ENCODE results near the gene HPCAL1. TPM values are rescaled to one million over a fixed set of nuclear protein-coding genes. Genes with fewer than 3 reads are reported as not detected.
A peak's percentile ranks its signal among the peaks of the same experiment; 100 is the strongest.

HPCAL1 gene
- total and polyA plus RNA-seq, 9 donors: 18.8 to 51.0 (median 30.1) TPM

DNA sequence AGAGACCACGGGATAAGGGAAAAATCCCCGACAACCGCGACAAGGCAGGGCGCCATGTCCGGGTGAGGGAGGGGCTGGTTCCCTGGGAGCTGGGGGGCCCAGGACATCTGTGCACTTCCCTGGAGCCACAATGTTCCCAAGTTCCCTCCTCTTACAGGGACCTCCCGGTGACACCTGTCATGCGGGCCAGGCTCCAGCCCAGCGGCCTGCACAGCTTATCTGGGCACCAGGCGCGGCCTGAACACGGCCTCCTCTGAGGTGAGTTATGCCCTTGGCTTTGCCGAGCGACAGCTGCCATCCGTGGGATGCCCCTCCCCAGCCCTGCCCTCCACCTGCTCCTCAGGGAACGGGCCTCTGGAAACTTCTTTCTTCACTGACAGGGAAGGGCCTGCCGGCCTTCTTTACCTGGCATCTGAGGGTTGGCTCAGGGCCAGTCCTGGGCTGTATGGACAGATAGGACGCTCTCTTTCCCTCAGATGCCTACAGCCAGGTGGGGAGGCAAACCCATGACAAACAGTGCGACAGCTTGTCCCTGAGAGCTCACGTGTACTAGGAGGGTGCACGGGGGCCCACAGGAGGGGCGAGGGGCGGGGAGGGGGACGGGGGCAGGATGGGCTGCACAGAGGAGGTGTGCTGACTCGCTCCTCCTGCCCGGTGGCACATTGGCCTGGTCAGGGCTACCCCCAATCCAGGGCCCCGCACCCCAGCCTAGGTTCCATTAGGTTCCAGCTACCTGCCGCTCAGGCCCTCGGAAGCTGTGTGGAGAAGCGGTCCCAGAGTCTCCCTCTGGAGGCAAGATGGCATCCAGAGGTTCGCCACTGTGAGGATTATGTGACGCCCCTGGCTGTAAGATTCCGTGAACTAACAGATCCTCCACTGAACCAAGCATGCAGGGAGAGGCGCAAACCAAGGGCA is 34.9 kb upstream of the HPCAL1 start:
- no peak overlapping the region for H3K4me3 ChIP-seq (ENCODE audit: low read length)
- peak overlapping the region; percentile 59 for H3K27ac ChIP-seq (ENCODE audit: low read length)
- H3K36me3 ChIP-seq (ENCODE audit: control insufficient read depth, insufficient read depth, low read length): no peaks in the 10 kb centered on the region
- H3K4me1 ChIP-seq (ENCODE audit: control insufficient read depth, insufficient read depth, low read length): peaks cover 38% of the 10 kb centered on the region
- 79% methylated on average over 26 of the region's 34 CpGs for WGBS (ENCODE audit: insufficient coverage)
- H3K9me3 ChIP-seq (replicated peaks; ENCODE audit: control insufficient read depth, low read depth, low read length): no peaks in the 10 kb centered on the region
- DNase-seq: peak; percentile 86
- peaks cover 5% of the 10 kb centered on the region for H3K27me3 ChIP-seq (ENCODE audit: control insufficient read depth, insufficient read depth, low read length)

- DNase-seq: no peak
- Histone ChIP-seq H3K27ac (ENCODE audit: low read length) (no peak overlapping the region), H3K4me1 (ENCODE audit: control insufficient read depth, insufficient read depth, low read length) (peaks cover 38% of the 10 kb centered on the region), H3K9me3 (replicated peaks; ENCODE audit: control insufficient read depth, low read depth, low read length) (no peaks in the 10 kb centered on the region), H3K36me3 (ENCODE audit: control insufficient read depth, insufficient read depth, low read length) (no peaks in the 10 kb centered on the region), H3K27me3 (ENCODE audit: control insufficient read depth, insufficient read depth, low read length) (peaks cover 4% of the 10 kb centered on the region), H3K4me3 (ENCODE audit: low read length) (no peak overlapping the region)
- 80% methylated on average over 7 of the region's 8 CpGs for WGBS (ENCODE audit: insufficient coverage)
Observed at GRCh38 chr2:10269291-10269690, 33.4 kb upstream of the HPCAL1 start.

DNA sequence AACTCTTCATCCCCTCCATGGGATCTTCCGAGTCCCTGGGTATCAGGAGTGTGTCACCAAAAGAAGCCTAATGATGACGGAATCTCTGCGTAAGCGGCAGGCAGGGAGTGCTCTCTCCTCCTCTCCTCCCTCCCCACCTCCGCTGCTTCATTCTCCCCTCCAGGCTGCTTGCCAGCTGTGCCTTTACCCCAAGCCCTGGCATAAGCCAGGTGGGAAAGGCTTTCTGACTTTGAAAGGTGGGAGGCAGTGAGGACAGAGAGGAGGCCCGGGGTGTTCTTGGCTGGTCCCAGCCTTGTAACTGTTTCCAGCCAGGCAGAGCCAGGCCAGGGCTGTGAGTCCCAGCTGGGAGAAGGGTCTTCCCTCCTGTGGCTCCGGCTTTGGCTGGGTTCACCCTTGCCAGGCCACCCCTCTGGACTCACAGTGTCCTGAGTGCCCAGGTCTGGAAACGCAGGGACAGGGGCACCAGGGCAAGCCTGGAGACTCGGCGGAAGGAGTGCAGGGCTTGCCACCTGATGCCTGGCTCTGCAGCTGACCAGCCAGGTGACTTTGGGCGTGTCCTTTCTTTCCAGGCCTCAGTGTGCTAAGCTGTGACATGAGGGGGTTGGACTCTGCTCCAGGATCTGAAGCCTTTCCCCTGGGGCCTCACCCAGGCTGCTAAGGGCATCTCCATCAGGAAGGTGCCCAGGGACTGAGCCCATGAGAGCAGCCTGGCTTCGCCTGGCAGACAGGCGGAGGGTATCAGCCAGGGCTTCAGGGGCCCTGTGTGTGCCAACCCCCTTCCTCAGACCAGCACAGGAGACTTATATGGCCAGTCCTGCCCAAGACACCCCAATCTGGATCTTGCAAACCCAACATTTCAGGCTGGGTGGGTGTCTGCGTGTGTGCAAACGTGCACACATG is 32.7 kb upstream of the HPCAL1 start:
- no peaks in the 10 kb centered on the region for H3K27me3 ChIP-seq (ENCODE audit: control insufficient read depth, insufficient read depth, low read length)
- H3K4me1 ChIP-seq (ENCODE audit: control insufficient read depth, insufficient read depth, low read length): peaks cover 36% of the 10 kb centered on the region
- WGBS (ENCODE audit: insufficient coverage): 78% methylated on average over 8 of the region's 15 CpGs
- H3K4me3 ChIP-seq (ENCODE audit: low read length): no peak overlapping the region
- no peak overlapping the region for H3K27ac ChIP-seq (ENCODE audit: low read length)
- no peaks in the 10 kb centered on the region for H3K36me3 ChIP-seq (ENCODE audit: control insufficient read depth, insufficient read depth, low read length)
- DNase-seq: no peak
- no peaks in the 10 kb centered on the region for H3K9me3 ChIP-seq (replicated peaks; ENCODE audit: control insufficient read depth, low read depth, low read length)

DNA sequence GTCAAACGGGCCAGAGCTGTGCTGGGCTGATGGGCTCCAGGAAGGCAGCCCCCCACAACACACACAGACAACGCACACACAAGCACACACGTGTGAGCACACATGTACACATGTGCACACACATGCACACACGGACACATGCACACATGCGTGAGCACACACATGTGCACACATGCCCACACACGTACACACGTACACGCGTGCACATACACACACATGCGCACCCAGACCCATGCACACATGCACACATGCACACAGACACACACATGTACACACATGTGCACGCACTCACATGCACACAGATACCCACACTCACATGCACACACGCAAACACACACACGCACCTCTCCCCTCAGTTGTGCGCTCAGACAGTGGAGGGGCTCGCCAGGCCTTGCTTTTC is 31.2 kb upstream of the HPCAL1 start:
- Histone ChIP-seq H3K27me3 (ENCODE audit: control insufficient read depth, insufficient read depth, low read length) (no peaks in the 10 kb centered on the region), H3K4me1 (ENCODE audit: control insufficient read depth, insufficient read depth, low read length) (peaks cover 20% of the 10 kb centered on the region), H3K9me3 (replicated peaks; ENCODE audit: control insufficient read depth, low read depth, low read length) (no peaks in the 10 kb centered on the region), H3K4me3 (ENCODE audit: low read length) (no peak overlapping the region), H3K36me3 (ENCODE audit: control insufficient read depth, insufficient read depth, low read length) (no peaks in the 10 kb centered on the region), H3K27ac (ENCODE audit: low read length) (no peak overlapping the region)
- WGBS (ENCODE audit: insufficient coverage): 82% methylated on average over 15 of the region's 15 CpGs
- no peak for DNase-seq

DNA sequence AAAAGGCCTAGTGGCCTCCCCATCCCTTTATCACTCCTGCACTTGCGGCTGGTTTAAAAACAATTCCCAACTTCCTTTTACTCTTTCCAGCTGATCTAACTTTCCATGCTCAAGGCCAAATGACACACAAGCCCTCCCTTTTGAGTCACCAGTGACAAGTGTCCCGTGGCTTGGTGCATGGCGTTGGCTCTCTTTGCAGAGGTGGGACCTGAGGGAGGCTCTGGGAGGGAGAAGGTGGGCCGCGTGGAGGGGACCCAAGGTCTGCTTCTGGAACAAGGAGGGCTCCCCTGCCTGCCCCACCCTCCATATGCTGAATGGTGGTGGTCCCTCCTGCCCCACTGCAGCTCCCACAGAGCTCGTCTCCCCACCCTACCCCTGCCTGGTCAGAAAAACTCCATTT is 30.8 kb upstream of the HPCAL1 start:
- 100% methylated on average over 1 of the region's 6 CpGs for WGBS (ENCODE audit: insufficient coverage)
- no peaks in the 10 kb centered on the region for H3K27me3 ChIP-seq (ENCODE audit: control insufficient read depth, insufficient read depth, low read length)
- H3K4me3 ChIP-seq (ENCODE audit: low read length): no peak overlapping the region
- H3K4me1 ChIP-seq (ENCODE audit: control insufficient read depth, insufficient read depth, low read length): peaks cover 16% of the 10 kb centered on the region
- H3K9me3 ChIP-seq (replicated peaks; ENCODE audit: control insufficient read depth, low read depth, low read length): no peaks in the 10 kb centered on the region
- H3K36me3 ChIP-seq (ENCODE audit: control insufficient read depth, insufficient read depth, low read length): no peaks in the 10 kb centered on the region
- no peak for DNase-seq
- H3K27ac ChIP-seq (ENCODE audit: low read length): no peak overlapping the region

GRCh38 chr2:10272464-10272863 is 30.2 kb upstream of the HPCAL1 start:
- Histone ChIP-seq H3K27me3 (ENCODE audit: control insufficient read depth, insufficient read depth, low read length) (no peaks in the 10 kb centered on the region), H3K9me3 (replicated peaks; ENCODE audit: control insufficient read depth, low read depth, low read length) (no peaks in the 10 kb centered on the region), H3K27ac (ENCODE audit: low read length) (no peak overlapping the region), H3K36me3 (ENCODE audit: control insufficient read depth, insufficient read depth, low read length) (no peaks in the 10 kb centered on the region), H3K4me3 (ENCODE audit: low read length) (no peak overlapping the region), H3K4me1 (ENCODE audit: control insufficient read depth, insufficient read depth, low read length) (peaks cover 11% of the 10 kb centered on the region)
- WGBS (ENCODE audit: insufficient coverage): 90% methylated on average over 8 of the region's 10 CpGs
- DNase-seq: no peak

DNA sequence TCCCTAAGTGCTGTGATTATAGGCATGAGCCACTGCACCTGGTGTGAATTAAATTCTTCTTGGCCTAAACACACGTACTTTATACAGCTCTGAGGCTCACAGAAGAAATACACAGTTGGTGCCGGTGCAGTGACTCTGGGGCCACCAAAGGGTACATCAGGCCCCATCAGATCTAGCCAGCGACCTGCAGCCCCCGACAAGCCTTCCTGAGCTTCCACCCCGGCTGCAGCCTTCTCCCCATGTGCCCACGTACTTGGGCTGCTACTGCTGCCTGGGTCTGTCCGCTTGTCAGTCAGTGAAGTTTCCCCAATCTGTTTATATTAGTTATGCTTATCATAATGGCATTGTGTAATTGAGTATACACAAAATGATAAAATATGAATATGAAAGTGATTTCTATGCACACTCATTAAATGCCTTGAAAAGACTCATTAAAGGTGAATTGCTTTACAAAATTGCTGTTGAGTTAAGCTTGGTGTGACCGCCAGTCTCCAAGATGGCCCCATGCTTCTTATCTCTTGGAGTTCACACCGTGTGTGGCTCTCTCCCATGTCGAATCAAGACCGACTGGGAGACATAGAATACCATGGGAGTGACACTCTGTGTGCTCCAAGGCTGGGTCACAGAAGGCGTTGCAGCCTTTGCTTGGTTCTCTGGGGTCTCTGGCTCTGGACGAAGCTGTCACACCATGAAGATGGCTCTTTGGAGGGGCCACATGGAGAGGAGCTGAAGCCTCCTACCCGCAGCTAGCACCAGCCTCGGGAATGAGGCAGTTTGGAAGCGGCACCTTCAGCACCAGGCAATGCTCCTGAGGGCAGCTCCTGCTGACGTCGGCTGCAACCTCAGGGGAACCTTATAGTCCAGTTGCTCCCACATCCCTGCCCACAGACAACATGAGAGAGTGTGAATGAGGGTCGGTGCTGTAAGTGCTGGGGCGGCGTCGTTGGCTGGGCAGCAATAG is 29.2 kb upstream of the HPCAL1 start:
- peaks cover 13% of the 10 kb centered on the region for H3K4me1 ChIP-seq (ENCODE audit: control insufficient read depth, insufficient read depth, low read length)
- H3K27ac ChIP-seq (ENCODE audit: low read length): no peak overlapping the region
- peaks cover under 1% of the 10 kb centered on the region for H3K27me3 ChIP-seq (ENCODE audit: control insufficient read depth, insufficient read depth, low read length)
- DNase-seq: no peak
- WGBS (ENCODE audit: insufficient coverage): 84% methylated on average over 11 of the region's 22 CpGs
- no peaks in the 10 kb centered on the region for H3K36me3 ChIP-seq (ENCODE audit: control insufficient read depth, insufficient read depth, low read length)
- H3K9me3 ChIP-seq (replicated peaks; ENCODE audit: control insufficient read depth, low read depth, low read length): no peaks in the 10 kb centered on the region
- H3K4me3 ChIP-seq (ENCODE audit: low read length): no peak overlapping the region

DNA sequence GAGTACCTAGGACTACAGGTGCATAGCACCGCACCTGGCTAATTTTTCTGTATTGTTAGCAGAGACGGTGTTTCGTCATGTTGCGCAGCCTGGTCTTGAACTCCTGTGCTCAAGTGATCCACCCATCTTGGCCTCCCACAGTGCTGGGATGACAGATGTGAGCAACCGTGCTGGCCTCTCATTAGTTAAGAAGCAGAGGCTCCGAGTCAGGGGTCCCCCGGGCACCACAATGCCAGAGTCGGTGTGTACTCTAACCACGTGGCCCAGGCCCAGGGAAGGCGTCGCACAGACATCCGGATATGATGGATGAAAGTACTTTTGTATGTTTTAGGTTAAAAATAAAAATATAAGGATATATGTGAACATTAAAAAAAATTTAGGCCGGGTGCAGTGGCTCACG is 28.3 kb upstream of the HPCAL1 start:
- H3K27ac ChIP-seq (ENCODE audit: low read length): no peak overlapping the region
- DNase-seq: no peak
- 85% methylated on average over 14 of the region's 14 CpGs for WGBS (ENCODE audit: insufficient coverage)
- no peak overlapping the region for H3K4me3 ChIP-seq (ENCODE audit: low read length)
- H3K27me3 ChIP-seq (ENCODE audit: control insufficient read depth, insufficient read depth, low read length): peaks cover 6% of the 10 kb centered on the region
- H3K36me3 ChIP-seq (ENCODE audit: control insufficient read depth, insufficient read depth, low read length): no peaks in the 10 kb centered on the region
- H3K4me1 ChIP-seq (ENCODE audit: control insufficient read depth, insufficient read depth, low read length): peaks cover 16% of the 10 kb centered on the region
- no peaks in the 10 kb centered on the region for H3K9me3 ChIP-seq (replicated peaks; ENCODE audit: control insufficient read depth, low read depth, low read length)

- no peak overlapping the region for H3K4me3 ChIP-seq (ENCODE audit: low read length)
- DNase-seq: no peak
- H3K27me3 ChIP-seq (ENCODE audit: control insufficient read depth, insufficient read depth, low read length): peaks cover 9% of the 10 kb centered on the region
- peaks cover 16% of the 10 kb centered on the region for H3K4me1 ChIP-seq (ENCODE audit: control insufficient read depth, insufficient read depth, low read length)
- 85% methylated on average over 6 of the region's 15 CpGs for WGBS (ENCODE audit: insufficient coverage)
- H3K27ac ChIP-seq (ENCODE audit: low read length): no peak overlapping the region
- no peaks in the 10 kb centered on the region for H3K36me3 ChIP-seq (ENCODE audit: control insufficient read depth, insufficient read depth, low read length)
- H3K9me3 ChIP-seq (replicated peaks; ENCODE audit: control insufficient read depth, low read depth, low read length): no peaks in the 10 kb centered on the region
Observed at GRCh38 chr2:10274983-10275802, 27.5 kb upstream of the HPCAL1 start.
